Left lung (tissue), 10 donors: ENCODE data around the gene KSR2. TPM values are rescaled to one million over a fixed set of nuclear protein-coding genes. Genes with fewer than 3 reads are reported as not detected.
A peak's percentile ranks its signal among the peaks of the same experiment; 100 is the strongest.
"Not testable (repeated sequence)": the region's sequence is repeated elsewhere in the genome, so short reads cannot be mapped to it uniquely, and the experiment has no call there.

Source experiments
- ATAC-seq: fragments of 200-7000 bp; cut with Tn5 transposase; one replicate; pipeline ENCODE4 v1.9.1; 2020; ENCODE audit warnings: moderate library complexity
- DNase-seq, 4 donors: peaks; one replicate each; pipeline ENCODE4 v3.0.0-alpha.2; 2013 to 2020
- H3K27ac ChIP-seq, 2 donors: fragments of 200-600 bp; sonication (generic) in 1 of 2; one replicate each; pipeline versions ENCODE4 v1.5.0 to v1.8.0; 2020 to 2021
- H3K27me3 ChIP-seq, 2 donors: fragments of 200-600 bp; sonication (generic) in 1 of 2; one replicate each; pipeline versions ENCODE4 v1.5.0 to v1.8.0; 2020 to 2021
- H3K36me3 ChIP-seq, 2 donors: fragments of 200-600 bp; sonication (generic) in 1 of 2; one replicate each; pipeline versions ENCODE4 v1.5.0 to v1.8.0; 2020 to 2021
- H3K4me1 ChIP-seq, 2 donors: fragments of 200-600 bp; one replicate each; pipeline ENCODE4 v1.8.0; 2021
- H3K4me3 ChIP-seq, 2 donors: fragments of 200-600 bp; sonication (generic) in 1 of 2; one replicate each; pipeline versions ENCODE4 v1.5.0 to v1.8.0; 2020 to 2021; ENCODE audit warnings: mild to moderate bottlenecking in 1 of 2
- H3K9me3 ChIP-seq, 2 donors: fragments of 200-600 bp; sonication (generic) in 1 of 2; one replicate each; pipeline versions ENCODE4 v1.5.0 to v1.8.0; 2020 to 2021
- CTCF ChIP-seq, 2 donors: fragments of 200-600 bp; sonication (generic) in 1 of 2; IDR thresholded peaks; one replicate each; pipeline versions ENCODE4 v1.5.0 to v1.8.0; 2021; ENCODE audit warnings: antibody characterized with exemption in 2 of 2
- intact Hi-C, 2 donors: fragments of 100-400 bp; cut with DNase I; formaldehyde crosslinking; loops; one replicate each; pipeline versions ENCODE4 v1.11.2 to v1.14.2; 2022
- polyA plus RNA-seq, 6 donors: library from polyadenylated mRNA; unstranded; fragments of 120-200 nt; gene quantifications; one replicate each; pipeline ENCODE4 v1.2.1, GENCODE V29; 2013; ENCODE audit not compliant: insufficient read length in 6 of 6
- total RNA-seq, 2 donors: library from RNA; stranded (reverse); fragmentation: NEBNext Ultra II Directional; extraction: Animal tissue kit (Norgen Biotek cat#: 25700); gene quantifications; one replicate each; pipeline ENCODE4 v1.2.1, GENCODE V29; 2021
- donor health status: DM: no; HTN: yes; CAD: no.
- donor health status: DM: no; HTN: no; CAD: no.

Gene KSR2
- total and polyA plus RNA-seq, 8 donors, result 0.28 to 1.4 (median 0.41) TPM

GRCh38 chr12:117878605-117879004, 90.2 kb downstream of the KSR2 start:
- DNase-seq (no peak), ATAC-seq (no peak)
- Histone ChIP-seq H3K27ac (no peak overlapping the region), H3K9me3 (no peaks in the 10 kb centered on the region), H3K4me3 (no peak overlapping the region), H3K36me3 (no peaks in the 10 kb centered on the region), H3K4me1 (no peaks in the 10 kb centered on the region), H3K27me3 (peaks cover 4 to 47% of the 10 kb centered on the region in 2 donors)
- intact Hi-C loops, result no loop called here
- no peak for TF ChIP-seq CTCF (IDR thresholded peaks at IDR 0.05)

- no peak overlapping the region for H3K4me3 ChIP-seq
- no peaks in the 10 kb centered on the region for H3K4me1 ChIP-seq
- H3K27me3 ChIP-seq, result peaks cover 4 to 47% of the 10 kb centered on the region in 2 donors
- intact Hi-C loops, result no loop called here
- DNase-seq (no peak), ATAC-seq (no peak)
- TF ChIP-seq CTCF (IDR thresholded peaks at IDR 0.05), result no peak
- H3K27ac ChIP-seq, result no peak overlapping the region
- no peaks in the 10 kb centered on the region for H3K9me3 ChIP-seq
- H3K36me3 ChIP-seq, result no peaks in the 10 kb centered on the region
Measured at GRCh38 chr12:117876436-117876816, 92.4 kb downstream of the KSR2 start.

- DNase-seq, result peak in 1 of 4 donors; percentile 42
- ATAC-seq, result peak; percentile 20
- H3K27ac ChIP-seq, result no peak overlapping the region
- H3K4me1 ChIP-seq, result no peaks in the 10 kb centered on the region
- no peaks in the 10 kb centered on the region for H3K36me3 ChIP-seq
- no peak for TF ChIP-seq CTCF (IDR thresholded peaks at IDR 0.05)
- no peak overlapping the region for H3K4me3 ChIP-seq
- intact Hi-C loops, result no loop called here
- H3K9me3 ChIP-seq, result no peaks in the 10 kb centered on the region
- H3K27me3 ChIP-seq, result peaks cover 4 to 47% of the 10 kb centered on the region in 2 donors
Measured at GRCh38 chr12:117875744-117876435, 92.9 kb downstream of the KSR2 start.

- ATAC-seq, result peak; percentile 99
Measured at GRCh38 chr12:117874842-117875434, 93.9 kb downstream of the KSR2 start.

GRCh38 chr12:117874198-117874597, 94.6 kb downstream of the KSR2 start:
- DNase-seq, intact Hi-C loops, H3K4me3 ChIP-seq, ATAC-seq, H3K27ac ChIP-seq, H3K9me3 ChIP-seq, H3K36me3 ChIP-seq, H3K4me1 ChIP-seq: not testable (repeated sequence)
- peaks cover 4 to 41% of the 10 kb centered on the region in 2 donors for H3K27me3 ChIP-seq

More at GRCh38 chr12:117874842-117875434, 93.9 kb downstream of the KSR2 start:
- H3K4me1 ChIP-seq, result no peaks in the 10 kb centered on the region
- peak; percentile 78 to 93 for TF ChIP-seq CTCF (IDR thresholded peaks at IDR 0.05)
- intact Hi-C loops, result no loop called here
- DNase-seq, result peak; percentile 51 to 80 (median 64)
- no peak overlapping the region for H3K4me3 ChIP-seq
- H3K27me3 ChIP-seq, result peaks cover 4 to 44% of the 10 kb centered on the region in 2 donors
- no peaks in the 10 kb centered on the region for H3K36me3 ChIP-seq
- H3K27ac ChIP-seq, result no peak overlapping the region
- no peaks in the 10 kb centered on the region for H3K9me3 ChIP-seq
